ENCODE results near the gene FKBP5. TPM values are rescaled to one million over a fixed set of nuclear protein-coding genes. Genes with fewer than 3 reads are reported as not detected.
A peak's percentile ranks its signal among the peaks of the same experiment; 100 is the strongest.

The FKBP5 gene
- total and polyA plus RNA-seq, 9 of the 15 experiments (the other 6 are each of a cell fraction or from before 2014, with no cell fraction given): 32.7 to 151 (median 75.0) TPM

DNA sequence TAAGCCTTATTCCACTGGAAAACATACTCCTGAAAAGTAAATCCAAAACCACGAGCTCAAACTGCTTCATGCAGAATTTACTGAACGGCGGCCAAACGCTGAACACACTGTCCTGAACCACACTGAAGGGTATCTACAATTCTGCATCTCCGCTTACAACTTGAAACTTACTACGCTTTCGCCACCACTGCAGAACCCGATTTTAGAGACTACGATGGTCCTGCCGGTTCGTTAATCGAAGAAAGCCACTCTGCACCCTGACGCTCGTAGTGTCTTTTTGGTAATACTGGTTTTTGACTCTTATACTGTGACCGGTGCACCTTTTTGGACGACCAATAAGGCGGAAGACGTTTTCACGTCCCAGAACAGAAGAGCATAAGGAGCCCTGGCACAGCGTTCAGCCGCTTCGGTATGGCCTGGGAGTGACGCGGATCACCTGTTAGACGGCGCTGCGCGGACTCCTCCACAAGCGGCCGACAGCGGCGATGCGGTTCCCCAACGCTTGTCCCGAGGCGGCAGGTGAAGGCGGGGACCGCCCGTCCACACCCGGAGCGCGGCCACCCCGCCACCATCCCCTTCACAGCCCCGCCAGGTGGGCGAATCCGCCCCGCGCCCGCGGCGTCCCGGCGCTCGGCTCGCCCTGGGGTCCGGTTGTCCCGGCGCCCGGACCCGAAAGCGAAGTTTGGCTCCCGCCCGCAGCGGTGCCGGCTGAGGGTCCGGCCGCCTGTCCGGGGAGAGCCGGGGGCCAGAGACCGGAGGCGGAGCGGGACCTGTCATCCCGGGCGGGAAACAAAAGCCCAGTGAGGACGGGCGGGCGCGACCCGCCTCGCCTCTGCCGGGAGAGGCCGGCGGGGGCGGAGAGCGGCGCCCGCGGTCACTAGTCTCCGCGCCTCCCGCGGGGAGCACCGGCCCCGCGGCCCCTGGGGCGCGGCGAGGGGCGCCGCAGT, 784 bp downstream of the FKBP5 start (continued):
- TF ChIP-seq, protein P1, sequence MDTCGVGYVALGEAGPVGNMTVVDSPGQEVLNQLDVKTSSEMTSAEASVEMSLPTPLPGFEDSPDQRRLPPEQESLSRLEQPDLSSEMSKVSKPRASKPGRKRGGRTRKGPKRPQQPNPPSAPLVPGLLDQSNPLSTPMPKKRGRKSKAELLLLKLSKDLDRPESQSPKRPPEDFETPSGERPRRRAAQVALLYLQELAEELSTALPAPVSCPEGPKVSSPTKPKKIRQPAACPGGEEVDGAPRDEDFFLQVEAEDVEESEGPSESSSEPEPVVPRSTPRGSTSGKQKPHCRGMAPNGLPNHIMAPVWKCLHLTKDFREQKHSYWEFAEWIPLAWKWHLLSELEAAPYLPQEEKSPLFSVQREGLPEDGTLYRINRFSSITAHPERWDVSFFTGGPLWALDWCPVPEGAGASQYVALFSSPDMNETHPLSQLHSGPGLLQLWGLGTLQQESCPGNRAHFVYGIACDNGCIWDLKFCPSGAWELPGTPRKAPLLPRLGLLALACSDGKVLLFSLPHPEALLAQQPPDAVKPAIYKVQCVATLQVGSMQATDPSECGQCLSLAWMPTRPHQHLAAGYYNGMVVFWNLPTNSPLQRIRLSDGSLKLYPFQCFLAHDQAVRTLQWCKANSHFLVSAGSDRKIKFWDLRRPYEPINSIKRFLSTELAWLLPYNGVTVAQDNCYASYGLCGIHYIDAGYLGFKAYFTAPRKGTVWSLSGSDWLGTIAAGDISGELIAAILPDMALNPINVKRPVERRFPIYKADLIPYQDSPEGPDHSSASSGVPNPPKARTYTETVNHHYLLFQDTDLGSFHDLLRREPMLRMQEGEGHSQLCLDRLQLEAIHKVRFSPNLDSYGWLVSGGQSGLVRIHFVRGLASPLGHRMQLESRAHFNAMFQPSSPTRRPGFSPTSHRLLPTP (IDR thresholded peaks at IDR 0.05; ENCODE audit: borderline replicate concordance, extremely low read depth, insufficient read length): no peak
- TF ChIP-seq CXXC5 (CRISPR knock-in tag; IDR thresholded peaks at IDR 0.05) (peak; percentile 80), HMGN3 (IDR thresholded peaks at IDR 0.05; ENCODE audit: borderline replicate concordance, extremely low read depth, insufficient read length, low read depth, low read length) (peak; percentile 20), TSHZ1 (CRISPR knock-in tag; IDR thresholded peaks at IDR 0.05) (no peak), U2AF1 (optimal IDR thresholded peaks at IDR 0.05; ENCODE audit: low read depth, low read length) (peak; percentile 51)
- TF ChIP-seq, protein P2, sequence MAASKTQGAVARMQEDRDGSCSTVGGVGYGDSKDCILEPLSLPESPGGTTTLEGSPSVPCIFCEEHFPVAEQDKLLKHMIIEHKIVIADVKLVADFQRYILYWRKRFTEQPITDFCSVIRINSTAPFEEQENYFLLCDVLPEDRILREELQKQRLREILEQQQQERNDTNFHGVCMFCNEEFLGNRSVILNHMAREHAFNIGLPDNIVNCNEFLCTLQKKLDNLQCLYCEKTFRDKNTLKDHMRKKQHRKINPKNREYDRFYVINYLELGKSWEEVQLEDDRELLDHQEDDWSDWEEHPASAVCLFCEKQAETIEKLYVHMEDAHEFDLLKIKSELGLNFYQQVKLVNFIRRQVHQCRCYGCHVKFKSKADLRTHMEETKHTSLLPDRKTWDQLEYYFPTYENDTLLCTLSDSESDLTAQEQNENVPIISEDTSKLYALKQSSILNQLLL (CRISPR knock-in tag; IDR thresholded peaks at IDR 0.05; ENCODE audit: borderline replicate concordance): no peak
